ENCODE data around the gene TWF2. TPM values are rescaled to one million over a fixed set of nuclear protein-coding genes. Genes with fewer than 3 reads are reported as not detected.

Gene TWF2
- total and polyA plus RNA-seq, 2 donors from 2014 or later = 44.0 to 59.9 TPM

- Histone ChIP-seq H3K36me3 (ENCODE audit: control insufficient read depth in 2 of 3, insufficient read depth in 3 of 3, low read length in 3 of 3) (peaks cover 0 to 19% (median 14%) of the 10 kb centered on the region in 3 donors), H3K4me3 (ENCODE audit: low read length in 3 of 3) (no peak overlapping the region), H3K9me3 (ENCODE audit: control insufficient read depth in 2 of 3, insufficient read depth in 1 of 3, low read length in 3 of 3) (no peaks in the 10 kb centered on the region), H3K9ac (ENCODE audit: low read length in 3 of 3) (no peak overlapping the region), H3K4me1 (ENCODE audit: control insufficient read depth in 2 of 3, insufficient read depth in 2 of 3, low read depth in 1 of 3, low read length in 3 of 3) (no peaks in the 10 kb centered on the region), H3K27ac (ENCODE audit: low read depth in 2 of 2, low read length in 2 of 2) (no peak overlapping the region), H3K27me3 (ENCODE audit: control insufficient read depth, insufficient read depth, low read length) (no peaks in the 10 kb centered on the region)
- TF ChIP-seq CTCF (IDR thresholded peaks at IDR 0.05; ENCODE audit: borderline replicate concordance, extremely low read depth, insufficient read depth) = no peak
- no peak for DNase-seq
- intact Hi-C loops (cut with DNase I) = loop anchor here (10.0 kb wide), 1 partner anchor 117 kb away; no protein-coding TSS in a partner anchor
- FAIRE-seq = no peak
Observed at GRCh38 chr3:52227766-52228165, 11.2 kb downstream of the TWF2 start.

GRCh38 chr3:52227117-52227516 lies 11.8 kb downstream of the TWF2 start:
- DNase-seq (no peak), FAIRE-seq (no peak)
- no peak for TF ChIP-seq CTCF (IDR thresholded peaks at IDR 0.05; ENCODE audit: borderline replicate concordance, extremely low read depth, insufficient read depth)
- H3K4me3 ChIP-seq (ENCODE audit: low read length in 3 of 3) = no peak overlapping the region
- peaks cover 0 to 19% (median 14%) of the 10 kb centered on the region in 3 donors for H3K36me3 ChIP-seq (ENCODE audit: control insufficient read depth in 2 of 3, insufficient read depth in 3 of 3, low read length in 3 of 3)
- no peak overlapping the region for H3K27ac ChIP-seq (ENCODE audit: low read depth in 2 of 2, low read length in 2 of 2)
- intact Hi-C loops (cut with DNase I) = loop anchor here (10.0 kb wide), 1 partner anchor 118 kb away; no protein-coding TSS in a partner anchor
- H3K9me3 ChIP-seq (ENCODE audit: control insufficient read depth in 2 of 3, insufficient read depth in 1 of 3, low read length in 3 of 3) = no peaks in the 10 kb centered on the region
- H3K27me3 ChIP-seq (ENCODE audit: control insufficient read depth, insufficient read depth, low read length) = no peaks in the 10 kb centered on the region
- no peaks in the 10 kb centered on the region for H3K4me1 ChIP-seq (ENCODE audit: control insufficient read depth in 2 of 3, insufficient read depth in 2 of 3, low read depth in 1 of 3, low read length in 3 of 3)
- H3K9ac ChIP-seq (ENCODE audit: low read length in 3 of 3) = no peak overlapping the region

- Histone ChIP-seq H3K9me3 (ENCODE audit: control insufficient read depth in 2 of 3, insufficient read depth in 1 of 3, low read length in 3 of 3) (no peaks in the 10 kb centered on the region), H3K4me3 (ENCODE audit: low read length in 3 of 3) (no peak overlapping the region), H3K27ac (ENCODE audit: low read depth in 2 of 2, low read length in 2 of 2) (no peak overlapping the region), H3K27me3 (ENCODE audit: control insufficient read depth, insufficient read depth, low read length) (no peaks in the 10 kb centered on the region), H3K9ac (ENCODE audit: low read length in 3 of 3) (no peak overlapping the region), H3K4me1 (ENCODE audit: control insufficient read depth in 2 of 3, insufficient read depth in 2 of 3, low read depth in 1 of 3, low read length in 3 of 3) (no peaks in the 10 kb centered on the region), H3K36me3 (ENCODE audit: control insufficient read depth in 2 of 3, insufficient read depth in 3 of 3, low read length in 3 of 3) (peaks cover 0 to 19% (median 14%) of the 10 kb centered on the region in 3 donors)
- peak in 1 of 5 donors; percentile 40 for DNase-seq
- TF ChIP-seq CTCF (IDR thresholded peaks at IDR 0.05; ENCODE audit: borderline replicate concordance, extremely low read depth, insufficient read depth) = no peak
- FAIRE-seq = no peak
- intact Hi-C loops (cut with DNase I) = loop anchor here (10.0 kb wide), 1 partner anchor 118 kb away; no protein-coding TSS in a partner anchor
Observed at GRCh38 chr3:52226229-52226817, 12.6 kb downstream of the TWF2 start.
